DMS53 (cell line): ENCODE data around the gene NEDD8.

Source experiments
- DNase-seq: peaks from one replicate; lab custom pipeline; 2025; lab: John Stamatoyannopoulos, UW

NEDD8 gene

DNA sequence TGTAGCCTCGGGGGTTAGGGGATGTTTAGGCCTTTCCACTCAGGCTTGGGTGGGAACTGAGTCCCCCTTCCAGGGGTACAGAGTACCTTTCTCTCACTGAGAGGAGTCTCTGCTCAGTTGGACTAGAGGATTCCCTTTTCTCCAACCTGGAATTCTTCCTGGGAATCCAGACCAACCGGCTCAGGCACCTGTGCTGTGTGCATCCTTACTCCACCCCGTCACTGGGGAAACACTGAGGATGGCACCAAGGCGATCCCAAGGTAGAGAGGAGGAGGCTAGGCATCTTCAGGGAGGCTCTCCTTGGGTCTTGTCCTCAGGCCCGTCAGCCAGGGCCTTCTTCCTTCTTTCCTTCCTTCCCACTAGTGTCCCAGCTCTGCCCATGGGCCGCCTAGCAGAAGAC lies 31.7 kb upstream of the NEDD8 start:
- no peak for DNase-seq

DNA sequence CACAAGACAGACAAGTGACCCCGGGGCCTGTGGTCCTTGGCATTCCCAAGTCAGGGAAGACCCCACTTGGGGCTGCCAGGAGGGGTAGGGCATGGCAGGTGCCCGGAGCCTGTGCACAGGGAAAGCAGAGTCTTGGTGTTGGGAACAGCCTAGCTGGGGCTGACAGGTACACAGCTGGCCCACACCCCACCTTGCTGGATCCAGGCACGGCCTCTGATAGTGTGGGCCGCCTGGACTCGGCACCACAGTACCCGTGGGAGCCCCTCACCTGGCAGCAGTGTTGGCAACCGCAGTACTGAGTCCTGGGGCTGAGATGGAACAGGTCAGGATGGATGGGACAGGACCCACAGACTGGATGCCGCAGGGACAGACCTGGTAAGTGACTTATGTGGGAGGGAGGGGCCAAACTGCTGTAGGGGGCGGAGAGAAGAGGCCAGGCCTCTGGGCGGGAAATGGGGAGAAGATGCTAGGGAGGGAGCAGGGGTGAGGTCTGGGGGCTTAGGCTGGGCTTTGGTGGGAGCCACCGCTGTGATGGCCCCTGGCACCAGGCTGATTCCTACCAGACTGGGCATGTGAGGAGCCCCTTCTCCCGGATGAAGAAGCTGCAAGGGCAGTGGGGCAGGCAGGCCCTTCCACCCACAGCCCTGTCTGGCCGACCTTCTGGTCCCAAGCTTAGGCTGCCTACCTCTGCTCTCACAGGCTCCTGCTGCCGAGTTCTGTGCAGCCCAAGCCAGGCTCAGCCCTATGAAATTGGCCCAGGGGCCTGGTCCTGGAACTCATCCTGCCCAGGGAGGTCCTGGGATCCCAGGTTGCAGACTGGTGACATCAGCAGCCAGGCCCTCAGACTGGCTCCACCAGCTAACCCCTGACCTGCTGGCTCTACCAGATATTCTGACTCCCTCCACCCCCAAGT lies 30.9 kb upstream of the NEDD8 start, which contains the start of gene TGM1:
TGM1 (minus strand) TSS at position 357 of the 913 bp plus-strand sequence. CDS start 825 bp downstream, outside the sequence.
- DNase-seq, result no peak

- no peak for DNase-seq
Measured at GRCh38 chr14:24261969-24262327, 29.8 kb upstream of the NEDD8 start.

DNA sequence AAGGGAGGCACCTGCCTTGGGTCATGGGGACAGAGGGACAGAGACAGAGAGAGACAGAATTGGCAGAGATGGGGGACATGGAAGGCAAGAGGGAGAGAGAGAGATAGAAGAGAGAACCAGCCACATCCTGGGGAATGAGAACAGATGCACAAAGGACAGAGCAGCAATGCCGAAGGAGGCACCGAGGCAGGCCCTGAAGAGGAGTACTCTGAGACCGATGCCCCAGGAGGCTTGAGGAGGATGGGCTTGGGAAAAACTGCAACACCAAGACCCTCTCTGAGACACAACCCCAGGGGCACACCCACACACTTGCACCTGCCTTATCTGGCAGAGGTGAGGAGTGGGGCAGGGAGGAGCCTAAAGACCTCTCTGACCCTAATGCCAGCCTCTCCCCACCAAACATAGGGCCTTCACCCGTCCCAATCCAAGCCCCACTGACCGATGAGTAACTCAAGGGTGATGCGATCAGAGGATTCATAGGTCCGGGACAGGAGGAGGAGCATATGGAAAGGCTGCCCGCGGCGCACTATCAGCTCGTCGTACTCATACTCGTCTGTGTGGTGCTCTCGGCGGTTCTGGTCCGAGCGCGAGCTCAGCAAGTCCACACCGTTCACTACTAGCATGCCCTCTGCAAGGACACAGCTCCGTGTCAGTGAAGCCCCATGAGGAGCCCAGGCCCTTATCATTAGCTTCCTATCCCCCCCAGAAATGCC lies 29.2 kb upstream of the NEDD8 start:
- DNase-seq, result no peak

DNA sequence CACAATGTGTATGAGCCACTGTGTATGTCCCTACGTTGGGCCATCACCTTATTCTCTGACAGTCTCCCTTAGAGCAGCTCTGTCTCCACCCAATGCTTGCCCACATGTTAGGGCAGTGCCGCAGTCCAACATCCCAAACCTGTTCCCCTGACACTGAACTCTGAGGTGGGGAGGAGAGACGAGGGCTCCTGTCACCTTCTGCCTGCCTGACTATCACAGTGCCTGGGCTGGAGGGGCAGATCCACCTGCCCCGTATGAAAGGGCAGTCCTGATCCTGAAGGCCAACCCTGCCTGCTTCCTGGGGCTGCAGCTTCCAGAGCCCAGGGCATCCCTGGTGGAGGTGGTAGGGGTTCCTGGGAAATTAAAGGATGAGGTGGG lies 28.6 kb upstream of the NEDD8 start:
- DNase-seq, result no peak

DNA sequence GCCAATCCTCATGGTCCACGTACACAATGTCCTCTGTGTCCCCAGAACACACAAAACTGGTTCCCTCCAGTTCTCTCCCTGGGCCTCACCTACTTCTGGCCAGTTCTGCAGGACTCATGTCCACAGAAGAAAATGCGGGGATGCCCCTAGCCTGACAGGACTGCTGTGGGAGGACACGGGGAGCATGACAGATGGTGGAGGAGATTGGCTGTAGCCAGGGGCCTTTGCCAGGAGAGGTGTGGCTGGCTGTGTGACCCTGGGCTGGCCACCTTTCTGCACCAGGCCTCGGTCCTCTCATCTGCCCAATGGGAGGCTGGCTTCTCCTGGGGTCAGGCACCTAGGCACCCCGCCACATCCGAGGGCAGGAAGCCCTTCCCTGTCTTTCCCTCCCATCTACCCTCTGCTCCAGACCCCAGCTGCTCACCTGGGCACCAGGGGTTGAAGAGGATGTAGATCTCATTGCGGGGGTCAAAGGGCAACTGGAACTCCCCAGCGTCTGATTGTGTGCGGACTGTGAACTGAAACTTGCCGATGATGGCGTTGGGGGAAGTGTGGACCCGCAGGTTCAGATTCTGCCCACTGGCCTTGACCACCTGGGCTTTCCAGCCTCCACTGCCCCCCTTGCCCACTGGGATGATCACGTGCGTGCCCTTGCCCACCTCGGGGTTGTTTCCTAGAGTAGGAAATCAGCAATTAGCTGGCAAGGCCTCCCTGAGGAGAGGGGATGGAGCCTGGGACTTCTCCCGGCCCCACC lies 28.0 kb upstream of the NEDD8 start:
- no peak for DNase-seq

GRCh38 chr14:24259282-24260025 lies 27.3 kb upstream of the NEDD8 start:
- no peak for DNase-seq

DNA sequence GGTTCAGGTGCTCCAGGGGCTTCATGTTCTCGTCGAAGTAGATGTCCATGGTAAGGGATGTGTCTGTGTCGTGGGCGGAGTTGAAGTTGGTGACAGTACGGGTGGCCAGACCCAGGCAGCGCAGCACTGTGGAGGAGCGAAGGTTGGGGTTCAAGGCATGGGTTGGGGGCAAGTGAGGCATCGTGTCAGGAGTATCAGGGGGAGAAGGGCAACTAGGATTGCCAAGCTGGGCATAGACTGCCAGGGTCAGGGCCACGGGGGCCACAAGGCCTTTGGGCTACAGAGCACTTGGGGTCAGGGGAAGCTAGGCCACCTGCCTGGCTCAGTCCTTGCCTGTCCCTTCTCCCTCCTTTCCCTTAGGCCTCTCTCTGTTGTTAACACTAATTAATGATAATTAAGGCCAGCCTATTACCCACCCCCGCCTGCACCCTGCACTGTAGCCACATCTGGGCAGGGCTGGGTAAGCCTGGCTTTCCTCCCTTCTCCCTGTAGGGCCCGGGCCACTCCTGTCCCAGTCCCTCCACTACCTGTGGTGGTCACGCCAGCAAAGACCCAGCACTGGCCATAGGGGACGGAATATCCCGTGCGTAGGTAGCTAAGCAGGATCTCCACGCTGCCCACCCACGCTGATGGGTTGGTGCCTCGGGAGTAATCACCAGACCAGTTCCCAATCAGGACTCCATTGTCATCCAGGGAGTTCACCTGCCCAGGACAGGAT lies 26.5 kb upstream of the NEDD8 start:
- no peak for DNase-seq

GRCh38 chr14:24258119-24258518 lies 26.0 kb upstream of the NEDD8 start:
- no peak for DNase-seq

GRCh38 chr14:24256960-24257359 lies 24.8 kb upstream of the NEDD8 start:
- DNase-seq, result no peak

DNA sequence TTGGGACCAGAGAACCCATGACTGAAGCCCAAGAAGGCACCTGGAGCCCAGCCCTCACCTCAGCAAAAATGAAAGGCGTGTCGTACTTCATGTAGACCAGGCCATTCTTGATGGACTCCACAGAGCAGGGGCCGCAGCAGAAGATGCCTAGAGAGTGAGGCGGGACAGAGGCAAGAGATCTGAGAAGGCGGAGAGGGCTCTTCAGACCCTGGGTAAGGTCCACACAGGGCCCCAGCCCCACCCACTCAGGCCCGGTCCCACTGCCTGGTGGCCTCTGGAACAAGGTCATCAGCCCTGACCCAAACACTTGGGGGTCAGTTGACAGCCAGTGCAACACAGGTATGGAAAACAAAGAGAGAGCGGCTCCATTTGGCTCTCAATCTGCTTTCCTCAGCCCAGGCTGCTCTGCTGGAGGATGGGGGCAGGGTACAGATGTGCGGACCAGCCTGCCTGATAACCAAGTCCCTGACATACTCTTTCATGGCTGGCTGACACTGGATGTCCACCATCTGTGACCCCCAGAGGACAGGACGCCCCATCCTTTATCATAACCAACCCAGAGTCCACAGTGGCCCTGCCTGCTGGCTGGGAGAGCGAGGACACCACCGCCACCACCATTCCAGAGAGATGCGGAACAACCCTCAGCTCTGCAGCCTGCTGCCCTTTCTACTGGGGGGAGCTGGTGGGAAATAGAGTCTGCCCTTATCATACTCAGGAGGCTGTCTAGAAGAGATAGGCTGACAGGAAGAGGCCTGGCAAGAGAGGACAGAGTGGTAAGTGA lies 24.0 kb upstream of the NEDD8 start:
- no peak for DNase-seq

- DNase-seq, result no peak
Measured at GRCh38 chr14:24255438-24255837, 23.3 kb upstream of the NEDD8 start.

GRCh38 chr14:24254630-24255392 lies 22.6 kb upstream of the NEDD8 start:
- no peak for DNase-seq

GRCh38 chr14:24253936-24254335 lies 21.8 kb upstream of the NEDD8 start:
- no peak for DNase-seq

GRCh38 chr14:24252289-24253124 lies 20.3 kb upstream of the NEDD8 start:
- no peak for DNase-seq

GRCh38 chr14:24251880-24252288 lies 19.7 kb upstream of the NEDD8 start:
- no peak for DNase-seq

DNA sequence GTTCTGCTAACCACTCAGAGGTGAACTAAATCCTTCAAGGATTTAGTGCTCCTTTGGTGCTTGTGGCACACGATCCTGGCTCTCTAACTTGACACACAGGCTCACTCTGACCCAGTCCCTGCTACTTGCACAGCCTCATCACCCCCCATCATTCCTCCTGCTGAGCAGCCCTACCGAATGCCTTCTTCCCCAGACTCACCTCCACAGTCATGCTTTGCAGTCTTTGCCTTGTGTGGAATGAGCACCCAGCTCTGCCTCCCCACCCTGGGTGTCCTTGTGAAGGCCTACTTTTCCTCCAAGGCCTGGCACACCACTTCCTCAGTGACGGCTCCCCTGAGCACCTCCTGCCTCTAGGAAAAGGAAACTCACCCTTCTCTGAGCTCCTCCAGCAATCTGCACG lies 18.2 kb upstream of the NEDD8 start:
- DNase-seq, result no peak

GRCh38 chr14:24249230-24250021 lies 17.3 kb upstream of the NEDD8 start:
- no peak for DNase-seq
